Measurements from ENCODE around the gene SELENOS.
"Not testable (repeated sequence)": the region's sequence is repeated elsewhere in the genome, so short reads cannot be mapped to it uniquely, and the experiment has no call there.

Gene SELENOS

GRCh38 chr15:101309436-101310160 is 32.3 kb upstream of the SELENOS start:
- DNase-seq = no peak

- DNase-seq = no peak
Measured at GRCh38 chr15:101308604-101309435, 31.5 kb upstream of the SELENOS start.

GRCh38 chr15:101307897-101308603 is 30.8 kb upstream of the SELENOS start:
- no peak for DNase-seq

- DNase-seq = no peak
Measured at GRCh38 chr15:101307048-101307896, 30.0 kb upstream of the SELENOS start.

DNA sequence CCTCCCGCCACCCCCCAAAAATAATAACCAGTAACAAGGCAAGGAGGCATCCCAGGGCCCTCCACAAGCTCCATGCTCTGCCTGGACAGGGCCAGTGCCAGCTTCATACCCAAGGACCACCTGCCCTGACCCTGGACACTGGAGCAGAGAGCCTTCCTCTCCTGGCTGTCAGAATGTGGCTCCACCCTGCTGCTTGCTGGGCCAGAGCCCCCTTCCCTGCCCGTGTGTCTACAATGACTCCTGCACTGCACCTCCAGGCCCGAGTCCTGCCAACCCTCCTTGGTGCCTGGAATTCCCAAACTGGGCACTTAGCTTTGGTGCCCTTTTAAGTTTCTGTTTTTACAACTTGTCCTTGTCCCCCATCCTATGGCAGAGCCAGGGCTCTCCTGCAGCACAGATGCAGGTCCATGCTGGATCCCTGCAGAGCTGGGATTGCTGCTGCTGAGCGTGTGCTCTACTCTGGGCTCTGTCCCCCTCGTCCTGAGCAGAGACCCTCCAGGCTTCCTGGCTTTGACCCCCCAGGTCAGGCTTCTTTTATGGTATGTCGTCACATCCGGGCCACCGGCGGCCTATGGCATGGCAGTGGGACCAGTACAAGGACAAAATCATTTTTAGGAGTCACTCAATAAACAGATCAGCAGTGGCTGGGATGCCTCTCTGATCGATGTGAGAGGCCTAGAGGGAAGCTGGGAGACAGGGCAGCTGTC is 29.2 kb upstream of the SELENOS start:
- no peak for DNase-seq

- no peak for DNase-seq
Measured at GRCh38 chr15:101305820-101306255, 28.6 kb upstream of the SELENOS start.

DNA sequence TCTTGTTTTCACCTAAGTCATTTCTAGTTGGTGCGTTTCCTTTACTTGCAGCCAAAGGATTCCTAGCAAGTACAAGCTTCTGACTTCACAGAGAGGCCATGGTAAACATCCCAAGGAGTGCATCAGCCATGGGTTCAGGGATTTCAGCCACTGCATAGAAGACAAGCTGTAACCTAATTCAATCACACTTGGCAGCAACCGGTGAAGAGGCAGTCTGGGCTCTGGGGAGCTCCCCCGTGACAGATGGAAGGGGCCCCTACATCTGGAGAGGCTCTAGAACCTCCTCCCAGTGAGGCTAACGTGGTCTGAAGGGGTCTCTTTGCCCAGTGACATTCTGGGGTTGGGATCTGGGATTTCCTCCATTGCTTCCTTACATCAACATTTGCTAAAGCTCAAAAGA is 26.1 kb upstream of the SELENOS start:
- no peak for DNase-seq

DNA sequence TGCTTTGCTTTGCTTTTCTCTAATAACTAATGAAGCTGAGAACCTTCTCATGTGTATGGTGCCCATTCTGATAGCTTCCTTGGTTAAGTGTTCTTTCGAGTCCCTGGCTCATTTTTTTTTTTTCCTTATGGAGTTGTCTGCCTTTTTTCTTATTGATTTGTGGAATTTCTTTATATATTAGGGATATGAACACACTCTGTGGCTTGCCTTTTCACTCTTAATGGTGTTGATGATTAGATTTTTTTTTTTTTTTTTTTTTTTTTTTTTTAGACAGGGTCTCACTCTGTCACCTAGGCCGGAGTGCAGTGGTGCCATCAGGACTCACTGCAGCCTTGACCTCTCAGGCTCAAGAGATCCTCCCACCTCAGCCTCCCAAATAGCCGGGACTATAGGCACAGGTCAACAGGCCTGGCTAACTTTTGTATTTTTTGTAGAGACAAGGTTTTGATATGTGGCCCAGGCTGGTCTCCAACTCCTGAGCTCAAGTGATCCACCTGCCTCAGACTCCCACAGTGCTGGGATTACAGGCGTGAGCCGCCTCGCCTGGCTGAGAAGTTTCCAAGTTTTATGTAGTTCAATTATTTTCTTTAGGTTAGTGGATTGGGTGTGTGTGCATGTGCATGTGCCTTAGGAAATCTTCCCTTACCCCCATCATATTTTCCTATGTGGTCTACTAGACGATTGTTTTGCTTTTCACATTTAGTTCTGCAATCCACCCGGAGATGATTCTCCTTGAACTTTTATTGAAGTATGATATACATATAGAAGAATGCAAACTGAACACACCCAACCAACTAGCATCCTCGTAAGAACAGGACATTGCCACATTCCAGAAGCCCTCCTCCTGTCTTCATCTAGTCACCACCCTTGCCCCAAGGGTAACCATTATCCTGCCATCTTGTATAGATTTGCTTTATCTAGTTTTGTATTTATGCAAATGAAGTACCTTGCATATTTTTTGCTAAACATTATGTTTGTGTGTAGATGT is 19.4 kb upstream of the SELENOS start:
- DNase-seq = no peak

DNA sequence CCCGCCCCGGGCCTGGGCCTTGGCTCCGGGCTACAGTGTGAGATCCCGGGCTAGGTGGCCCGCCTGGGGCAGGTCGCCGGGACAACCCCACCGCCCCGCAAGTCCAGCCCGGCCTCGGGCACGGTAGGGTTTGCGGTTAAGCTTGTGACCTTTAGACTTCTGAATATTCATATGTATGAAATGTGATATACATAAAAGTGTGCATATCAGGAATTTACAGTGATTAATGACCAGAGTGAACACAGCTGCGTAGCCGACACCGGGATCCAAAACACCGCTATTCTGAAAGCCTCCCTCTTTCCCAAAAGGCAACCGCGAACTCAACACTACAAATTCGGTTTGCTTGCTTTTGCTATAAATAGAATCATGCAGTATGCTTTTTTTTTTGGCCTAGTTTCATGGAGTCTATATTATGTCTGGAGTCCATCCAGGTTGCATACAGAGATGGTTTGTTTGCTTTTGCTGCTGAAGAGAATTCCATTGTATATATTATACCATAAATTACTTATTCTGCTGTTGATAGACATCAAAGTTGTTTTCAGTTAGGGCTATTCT is 18.4 kb upstream of the SELENOS start:
- no peak for DNase-seq

DNA sequence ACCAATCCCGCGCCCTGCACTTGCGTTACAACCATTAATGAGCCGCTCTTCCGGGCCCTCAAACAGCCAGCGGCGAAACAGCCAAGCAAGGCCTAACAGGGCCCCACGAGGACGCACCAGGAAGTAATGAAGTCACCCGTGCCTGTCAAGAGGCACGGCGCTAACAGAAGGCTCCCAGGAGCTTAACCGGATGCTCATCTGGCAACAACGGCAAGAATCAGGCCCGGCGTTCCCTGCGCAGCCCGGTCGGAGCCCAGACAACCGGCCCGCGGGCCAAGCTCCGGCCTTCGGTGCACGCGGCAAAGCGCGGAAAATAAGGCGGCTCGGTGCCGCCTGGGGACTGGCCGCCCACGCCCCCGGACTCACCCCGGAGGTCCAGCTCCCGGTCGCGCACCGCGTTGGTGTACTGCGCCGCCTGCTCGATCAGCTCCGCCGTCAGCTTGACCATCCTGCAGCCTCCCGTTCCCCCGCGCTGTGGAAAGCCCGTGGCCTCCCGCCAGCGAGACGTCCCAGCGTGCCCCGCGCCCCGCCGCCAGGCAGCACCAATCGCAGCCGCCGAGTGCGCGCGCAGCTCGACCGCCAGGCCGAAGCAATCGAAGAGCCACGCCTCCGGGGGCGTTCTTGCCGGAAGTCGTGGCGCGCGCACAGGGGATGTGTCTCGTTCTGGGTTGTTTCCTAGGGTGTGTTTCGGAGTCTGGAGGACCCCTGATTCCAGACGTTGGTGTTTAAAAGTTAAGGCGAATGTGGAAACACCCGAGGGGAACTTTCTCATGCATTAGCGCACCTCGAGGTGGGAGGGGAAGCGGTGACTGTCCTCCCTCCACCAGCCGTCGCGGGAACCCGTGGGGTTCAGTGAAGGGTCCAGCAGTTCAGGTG is 17.7 kb upstream of the SELENOS start, which contains the start of gene SNRPA1:
TSS of gene SNRPA1 (minus strand) at position 518 of the 876 bp plus-strand sequence. CDS start at position 448, 70 bp downstream.
- DNase-seq = peak; percentile 87

DNA sequence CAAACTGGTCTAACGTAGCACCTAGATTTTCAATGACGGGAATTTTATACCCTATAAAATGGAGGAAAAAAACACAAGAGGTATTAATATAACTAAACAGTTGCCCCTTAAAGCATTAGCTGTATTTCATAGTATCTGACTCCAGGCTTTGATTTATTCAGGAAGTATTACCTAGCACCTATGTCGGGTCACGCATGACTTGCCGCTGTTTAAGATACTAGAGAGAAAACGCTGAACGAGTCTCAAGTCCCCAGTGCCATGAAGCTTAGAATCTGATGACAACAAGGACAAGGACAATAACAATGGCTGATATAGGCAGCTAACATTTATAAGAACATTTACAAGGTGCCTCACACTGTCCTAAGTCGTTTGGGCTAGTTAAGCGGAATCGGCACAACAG is 15.8 kb upstream of the SELENOS start:
- DNase-seq = no peak

DNA sequence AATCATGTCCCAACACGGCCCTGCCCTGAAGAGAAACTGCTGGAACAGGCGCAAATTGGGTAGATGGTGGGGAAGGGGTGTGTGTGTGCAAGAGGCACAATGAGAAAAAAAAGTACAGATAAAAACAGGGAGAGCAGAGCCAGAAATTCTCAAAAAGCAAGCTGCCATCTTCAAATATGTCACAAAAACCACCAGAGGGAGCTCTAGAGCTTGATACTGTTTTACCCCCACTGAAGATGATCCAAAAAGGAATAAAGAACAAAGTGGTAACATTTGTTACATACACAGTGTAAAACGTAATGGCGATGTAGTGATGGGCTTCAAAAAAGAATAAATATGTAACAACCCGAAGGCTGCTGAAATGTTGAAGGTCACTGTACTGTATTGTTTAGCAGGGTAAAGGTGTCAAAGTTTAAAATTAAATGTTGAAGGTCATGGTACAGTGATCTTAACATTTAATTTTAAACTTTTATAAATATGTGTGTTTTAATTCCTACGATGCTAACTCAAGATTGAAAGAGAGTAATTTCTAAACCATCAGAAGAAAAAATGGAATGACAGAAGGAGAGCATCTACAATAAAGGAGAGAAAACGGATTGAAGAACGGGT is 11.7 kb upstream of the SELENOS start:
- peak; percentile 26 for DNase-seq

- DNase-seq = not testable (repeated sequence)
Measured at GRCh38 chr15:101287342-101287741, 10.1 kb upstream of the SELENOS start.

GRCh38 chr15:101286471-101287114 is 9.3 kb upstream of the SELENOS start:
- no peak for DNase-seq

DNA sequence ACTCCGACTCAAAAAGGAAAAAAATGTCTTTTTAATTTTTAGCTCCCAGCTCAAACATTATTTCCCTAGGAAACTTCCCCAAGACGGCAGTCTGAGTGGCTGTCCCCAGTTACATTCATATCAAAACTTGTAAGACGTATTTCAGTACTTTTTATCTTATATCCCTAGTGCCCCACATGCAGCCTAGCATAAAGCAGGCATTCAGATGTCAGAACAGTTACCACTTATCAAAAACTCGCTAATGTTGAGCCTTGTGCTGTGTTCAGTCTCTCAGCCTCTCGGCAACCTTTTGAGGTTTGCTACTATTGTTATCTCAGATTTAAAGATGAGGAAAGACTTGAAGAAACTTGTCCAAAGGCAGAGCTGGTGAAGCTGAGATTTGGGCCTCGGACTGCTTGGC is 6.6 kb upstream of the SELENOS start:
- no peak for DNase-seq

GRCh38 chr15:101280007-101280406 is 2.7 kb upstream of the SELENOS start:
- DNase-seq = no peak

DNA sequence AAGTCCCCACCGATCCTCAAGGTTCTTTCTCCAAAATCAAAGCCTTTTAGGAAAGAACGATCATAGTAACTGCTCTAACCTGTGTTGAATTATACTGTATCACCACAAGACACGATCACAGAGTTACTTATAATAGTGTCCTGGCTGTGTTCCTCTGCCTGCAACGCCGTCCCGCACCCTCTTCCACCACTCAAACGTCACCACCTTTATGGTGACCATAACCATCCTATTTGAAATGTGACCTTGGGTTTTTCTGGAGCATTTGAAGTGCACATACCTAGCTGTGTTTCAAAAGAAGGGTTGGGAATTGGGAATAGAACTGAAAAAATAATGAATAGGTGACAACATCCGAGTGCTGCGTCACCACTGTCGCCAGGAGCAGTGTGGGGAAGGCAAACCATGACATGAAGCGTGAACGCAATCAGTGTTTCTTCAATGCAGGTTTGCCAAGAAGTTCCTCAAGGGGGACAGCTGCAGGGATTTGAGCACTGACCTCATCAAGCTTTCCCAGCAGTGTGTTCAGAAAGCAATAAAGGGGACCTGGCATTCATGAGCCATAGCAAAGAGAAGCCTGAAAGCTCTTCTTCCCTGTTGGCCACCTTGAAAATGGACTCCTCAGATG is 769 bp upstream of the SELENOS start:
- no peak for DNase-seq
